Measurements from ENCODE around the gene PPP4R2.

GRCh38 chr3:73056845-73057150, 60.2 kb downstream of the PPP4R2 start:
- no peak for TF ChIP-seq CTCF (IDR thresholded peaks at IDR 0.05; ENCODE audit: control extremely low read depth in 1 of 3, insufficient read depth in 1 of 3, low read depth in 1 of 3, low read length in 3 of 3)
- TF ChIP-seq CHD1 (IDR thresholded peaks at IDR 0.05; ENCODE audit: low read depth, low read length) = no peak
- no peak for TF ChIP-seq POLR2AphosphoS5 (IDR thresholded peaks at IDR 0.05; ENCODE audit: low read depth, low read length)
- TF ChIP-seq POLR2A (IDR thresholded peaks at IDR 0.05; ENCODE audit: control extremely low read depth in 1 of 2, low read depth in 2 of 2, low read length in 2 of 2) = no peak
- no peak for TF ChIP-seq FOSL1 (IDR thresholded peaks at IDR 0.05; ENCODE audit: insufficient read depth, low read depth, low read length)
- no peak for TF ChIP-seq ATF2 (IDR thresholded peaks at IDR 0.05; ENCODE audit: low read length)
- no peak for TF ChIP-seq SIN3A (conservative IDR thresholded peaks at IDR 0.05 in 1 of 2, IDR thresholded peaks at IDR 0.05 in 1 of 2; ENCODE audit: low read depth in 1 of 2, low read length in 2 of 2)
- TF ChIP-seq TEAD4 (IDR thresholded peaks at IDR 0.05; ENCODE audit: low read depth, low read length) = no peak
- TF ChIP-seq CHD7 (IDR thresholded peaks at IDR 0.05; ENCODE audit: insufficient replicate concordance, low read length) = no peak
- no peak for TF ChIP-seq KDM1A (IDR thresholded peaks at IDR 0.05; ENCODE audit: borderline replicate concordance, low read length)
- no peak for TF ChIP-seq KDM5A (IDR thresholded peaks at IDR 0.05; ENCODE audit: low read length)

Data from H1 (cell line).